HCT116 (cell line): ENCODE data around the gene EARS2.

ENCODE experiments used
- ATF3 ChIP-seq: IDR thresholded peaks from 2 replicates; pipeline ENCODE4 v1.6.1; 2012
- CBX3 ChIP-seq: IDR thresholded peaks from 2 replicates; pipeline ENCODE4 v1.6.1; 2012; ENCODE audit warnings: low read depth
- CEBPB ChIP-seq: IDR thresholded peaks from 2 replicates; pipeline ENCODE4 v1.6.1; 2012; ENCODE audit warnings: low read depth
- CTCF ChIP-seq, 3 experiments: fragments of 200-600 bp in 1 of 3; sonication (generic) in 1 of 3; IDR thresholded peaks in 2 of 3; conservative IDR thresholded peaks in 1 of 3; 2 replicates each; pipeline ENCODE4 v1.5.1; 2012 to 2017; ENCODE audit warnings: low read depth in 2 of 3, low read length in 2 of 3, antibody characterized with exemption in 1 of 3, borderline replicate concordance in 1 of 3, control low read depth in 1 of 3, mild to moderate bottlenecking in 1 of 3, mixed read lengths in 1 of 3, mixed run types in 1 of 3, moderate library complexity in 1 of 3; ENCODE audit not compliant: insufficient read depth in 1 of 3
- EGR1 ChIP-seq: IDR thresholded peaks from 2 replicates; pipeline ENCODE4 v1.6.1; 2012; ENCODE audit warnings: low read depth
- EZH2 ChIP-seq: fragments of 200-600 bp; sonication (generic); IDR thresholded peaks from 2 replicates; pipeline ENCODE4 v1.6.1; 2017; ENCODE audit warnings: antibody characterized with exemption, mixed run types
- EZH2phosphoT487 ChIP-seq: fragments of 200-600 bp; IDR thresholded peaks from 2 replicates; pipeline ENCODE4 v1.6.1; 2018; ENCODE audit warnings: antibody characterized with exemption, borderline replicate concordance
- FOSL1 ChIP-seq: IDR thresholded peaks from 2 replicates; pipeline ENCODE4 v1.6.1; 2012; ENCODE audit warnings: low read depth
- POLR2A ChIP-seq: IDR thresholded peaks from 2 replicates; pipeline ENCODE4 v1.7.0; 2011; ENCODE audit warnings: borderline replicate concordance; ENCODE audit not compliant: insufficient read depth, insufficient read length; ENCODE audit errors: extremely low read depth
- POLR2AphosphoS5 ChIP-seq: IDR thresholded peaks from 2 replicates; pipeline ENCODE4 v1.6.1; 2011; ENCODE audit warnings: mild to moderate bottlenecking, low read depth, low read length, moderate library complexity
- TCF7L2 ChIP-seq: IDR thresholded peaks from 2 replicates; pipeline ENCODE4 v1.7.0; 2011; ENCODE audit warnings: borderline replicate concordance, inconsistent platforms; ENCODE audit not compliant: insufficient read depth, insufficient read length; ENCODE audit errors: extremely low read depth
- YY1 ChIP-seq: IDR thresholded peaks from 2 replicates; pipeline ENCODE4 v1.6.1; 2011; ENCODE audit warnings: low read length, low read depth, moderate library complexity, mild to moderate bottlenecking; ENCODE audit not compliant: insufficient replicate concordance; ENCODE audit errors: extremely low read depth

GRCh38 chr16:23530062-23530461 lies 27.1 kb downstream of the EARS2 start:
- TF ChIP-seq CTCF (IDR thresholded peaks at IDR 0.05 in 2 of 3, conservative IDR thresholded peaks at IDR 0.05 in 1 of 3; ENCODE audit: borderline replicate concordance in 1 of 3, insufficient read depth in 1 of 3, low read depth in 2 of 3, low read length in 2 of 3) (no peak), POLR2A (no peak), CBX3 (no peak), EZH2phosphoT487 (no peak), FOSL1 (no peak), EZH2 (no peak), YY1 (no peak), CEBPB (no peak), ATF3 (no peak), TCF7L2 (no peak), POLR2AphosphoS5 (no peak), EGR1 (no peak)
